HG02981 (cell line): ENCODE results near the gene PCDHAC1.

Experiments
- ATAC-seq: cut with Tn5 transposase; IDR thresholded peaks from one replicate; pipeline ENCODE4 v1.9.1; 2021; ENCODE audit warnings: mild to moderate bottlenecking, moderate library complexity; ENCODE audit not compliant: unreplicated experiment

PCDHAC1 gene

DNA sequence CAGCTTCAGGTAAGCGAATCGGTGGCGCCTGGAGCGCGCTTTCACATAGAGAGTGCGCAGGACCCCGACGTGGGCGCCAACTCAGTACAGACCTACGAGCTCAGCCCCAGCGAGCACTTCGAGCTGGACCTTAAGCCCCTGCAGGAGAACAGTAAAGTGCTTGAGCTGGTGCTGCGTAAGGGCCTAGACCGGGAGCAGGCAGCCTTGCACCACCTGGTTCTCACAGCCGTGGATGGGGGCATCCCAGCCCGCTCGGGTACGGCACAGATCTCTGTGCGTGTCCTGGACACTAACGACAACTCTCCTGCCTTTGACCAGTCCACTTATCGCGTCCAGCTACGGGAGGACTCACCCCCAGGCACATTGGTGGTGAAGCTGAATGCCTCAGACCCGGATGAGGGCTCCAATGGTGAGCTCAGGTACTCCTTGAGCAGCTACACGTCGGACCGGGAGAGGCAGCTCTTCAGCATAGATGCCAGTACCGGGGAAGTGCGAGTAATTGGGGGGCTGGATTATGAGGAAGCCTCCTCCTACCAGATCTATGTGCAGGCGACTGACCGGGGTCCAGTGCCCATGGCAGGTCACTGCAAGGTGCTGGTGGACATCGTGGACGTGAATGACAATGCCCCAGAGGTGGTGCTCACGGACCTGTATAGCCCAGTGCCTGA, 41.3 kb downstream of the PCDHAC1 start:
- ATAC-seq: no peak

DNA sequence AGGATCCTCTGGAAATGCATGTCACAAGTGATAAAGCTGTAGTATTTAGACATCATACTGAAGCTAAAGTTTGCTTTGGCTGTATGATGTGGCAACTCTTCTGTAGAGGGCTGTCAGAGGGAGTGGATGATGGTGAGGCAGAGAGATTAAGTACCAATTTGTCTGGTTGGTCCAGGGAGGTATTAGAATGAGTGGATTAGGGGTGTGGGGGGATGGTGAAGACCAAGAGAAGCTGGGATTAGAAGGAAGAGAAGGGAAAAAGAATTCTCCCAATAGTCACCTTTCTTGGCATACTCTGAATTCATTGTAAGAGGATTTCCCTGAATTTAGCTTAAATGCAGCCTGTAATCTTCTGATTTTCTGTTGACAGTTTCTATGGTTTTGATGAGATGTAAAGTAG, 43.8 kb downstream of the PCDHAC1 start:
- no peak for ATAC-seq

DNA sequence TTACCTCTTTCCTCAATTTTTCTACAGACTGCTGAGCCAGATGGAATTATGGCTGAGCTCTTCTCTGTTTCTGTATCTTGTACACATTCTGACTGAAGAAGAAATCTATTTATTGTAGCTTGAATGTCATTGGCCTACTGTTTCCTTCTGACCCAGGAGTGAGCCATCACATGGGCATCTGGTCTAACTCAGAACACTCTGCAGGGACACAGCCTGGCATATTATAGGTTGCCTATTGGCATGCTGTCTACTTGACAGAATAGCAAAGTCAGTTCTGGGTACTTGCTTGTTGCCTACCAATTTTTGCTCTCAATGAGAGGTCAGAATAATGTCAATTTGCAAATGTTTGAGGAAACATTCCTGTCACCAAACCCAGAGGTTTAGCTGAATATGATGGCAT, 47.5 kb downstream of the PCDHAC1 start:
- no peak for ATAC-seq

DNA sequence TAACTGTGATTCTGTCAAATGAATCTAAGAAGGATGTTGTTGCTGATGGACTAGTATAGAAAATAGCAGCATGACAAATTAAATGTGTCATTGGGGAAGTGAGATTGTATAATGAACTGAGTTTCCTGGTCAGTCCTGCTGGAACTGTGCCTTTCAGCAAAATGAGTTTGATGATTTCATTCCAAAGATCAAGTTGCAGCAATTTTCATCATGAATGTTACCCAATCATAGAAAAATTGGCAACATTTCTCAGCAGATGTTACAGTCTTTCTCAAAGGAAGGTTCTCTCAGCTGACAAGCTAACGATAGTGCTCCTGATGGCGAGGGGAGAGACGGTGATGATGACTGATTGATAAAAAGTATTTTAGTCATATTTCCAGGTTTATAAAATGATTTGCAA, 50.9 kb downstream of the PCDHAC1 start:
- no peak for ATAC-seq

DNA sequence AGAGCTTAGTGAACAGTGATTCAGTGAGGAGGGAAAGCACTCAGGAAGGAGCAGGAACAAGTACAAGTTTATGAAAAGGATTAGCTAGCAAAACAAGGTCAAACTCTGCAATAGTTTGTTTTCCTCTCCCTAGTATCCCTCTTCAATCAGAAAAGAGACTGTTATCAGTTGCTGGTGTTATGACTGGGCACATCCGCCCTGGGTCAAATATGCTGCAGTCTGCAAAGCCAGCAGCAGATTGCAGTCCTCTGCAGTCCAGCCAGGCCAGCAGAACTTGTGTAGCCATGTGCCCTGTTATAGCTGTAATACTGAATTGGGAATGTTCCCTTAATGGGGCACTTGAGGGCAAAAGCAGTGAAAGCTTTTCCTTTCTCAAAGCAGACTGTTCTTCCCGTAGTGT, 52.2 kb downstream of the PCDHAC1 start:
- ATAC-seq: no peak

DNA sequence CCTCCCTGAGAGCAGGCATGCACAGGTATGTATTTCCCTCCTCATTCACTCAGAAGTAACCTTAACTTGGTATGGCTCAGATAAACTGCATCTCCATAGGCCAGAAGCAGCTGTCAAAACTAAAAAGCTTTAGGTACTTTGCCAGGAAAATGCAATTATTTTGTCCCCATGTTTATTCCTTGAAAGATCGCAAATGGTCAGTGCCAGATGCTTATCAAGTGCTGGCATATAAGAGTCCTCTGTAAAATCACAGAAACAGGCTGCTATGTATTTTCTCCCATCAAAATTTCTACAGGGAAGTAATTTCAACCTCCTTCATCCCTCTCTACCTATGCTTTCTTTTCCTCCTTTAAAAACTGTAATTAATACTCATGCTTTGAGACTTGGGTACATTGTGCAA, 52.9 kb downstream of the PCDHAC1 start:
- ATAC-seq: no peak
